ENCODE data around the gene EFNA3.
"Not testable (repeated sequence)": the region's sequence is repeated elsewhere in the genome, so short reads cannot be mapped to it uniquely, and the experiment has no call there.

The EFNA3 gene

GRCh38 chr1:155110381-155110780 is 31.7 kb downstream of the EFNA3 start:
- no peak for DNase-seq (ENCODE audit: low read depth)
- TF ChIP-seq, protein P1, sequence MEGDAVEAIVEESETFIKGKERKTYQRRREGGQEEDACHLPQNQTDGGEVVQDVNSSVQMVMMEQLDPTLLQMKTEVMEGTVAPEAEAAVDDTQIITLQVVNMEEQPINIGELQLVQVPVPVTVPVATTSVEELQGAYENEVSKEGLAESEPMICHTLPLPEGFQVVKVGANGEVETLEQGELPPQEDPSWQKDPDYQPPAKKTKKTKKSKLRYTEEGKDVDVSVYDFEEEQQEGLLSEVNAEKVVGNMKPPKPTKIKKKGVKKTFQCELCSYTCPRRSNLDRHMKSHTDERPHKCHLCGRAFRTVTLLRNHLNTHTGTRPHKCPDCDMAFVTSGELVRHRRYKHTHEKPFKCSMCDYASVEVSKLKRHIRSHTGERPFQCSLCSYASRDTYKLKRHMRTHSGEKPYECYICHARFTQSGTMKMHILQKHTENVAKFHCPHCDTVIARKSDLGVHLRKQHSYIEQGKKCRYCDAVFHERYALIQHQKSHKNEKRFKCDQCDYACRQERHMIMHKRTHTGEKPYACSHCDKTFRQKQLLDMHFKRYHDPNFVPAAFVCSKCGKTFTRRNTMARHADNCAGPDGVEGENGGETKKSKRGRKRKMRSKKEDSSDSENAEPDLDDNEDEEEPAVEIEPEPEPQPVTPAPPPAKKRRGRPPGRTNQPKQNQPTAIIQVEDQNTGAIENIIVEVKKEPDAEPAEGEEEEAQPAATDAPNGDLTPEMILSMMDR (IDR thresholded peaks at IDR 0.05; ENCODE audit: low read depth, low read length, missing control alignments) = no peak
- no peak overlapping the region for H3K4me3 ChIP-seq (ENCODE audit: low read depth, low read length)
- in situ Hi-C loops (cut with HindIII; ENCODE audit: low sequenced_read_pairs) = loop anchor here (5.0 kb wide), 1 partner anchor 57 kb away; no protein-coding TSS in a partner anchor

DNA sequence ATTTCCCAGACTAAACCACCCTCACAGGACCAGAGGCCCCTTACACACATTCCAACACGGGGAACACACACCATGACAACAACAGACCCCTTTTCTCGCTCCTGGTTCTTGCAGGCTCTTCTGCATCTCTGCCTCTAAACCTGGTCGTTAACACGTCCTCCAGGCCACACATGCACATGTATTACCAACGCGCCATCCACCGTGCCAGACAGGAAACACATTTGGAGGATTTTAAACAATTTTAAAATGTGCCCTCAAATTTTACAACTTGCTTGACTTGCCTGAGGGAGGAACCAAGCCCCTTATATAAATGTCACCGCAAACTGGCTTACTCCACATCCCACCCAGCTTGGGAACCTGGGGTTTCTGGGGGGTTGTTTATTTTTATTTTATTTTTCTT is 32.2 kb downstream of the EFNA3 start:
- in situ Hi-C loops (cut with HindIII; ENCODE audit: low sequenced_read_pairs) = loop anchor here (5.0 kb wide), 1 partner anchor 56 kb away; no protein-coding TSS in a partner anchor
- DNase-seq (ENCODE audit: low read depth) = no peak
- TF ChIP-seq, protein P1 (IDR thresholded peaks at IDR 0.05; ENCODE audit: low read depth, low read length, missing control alignments) = no peak
- H3K4me3 ChIP-seq (ENCODE audit: low read depth, low read length) = no peak overlapping the region

DNA sequence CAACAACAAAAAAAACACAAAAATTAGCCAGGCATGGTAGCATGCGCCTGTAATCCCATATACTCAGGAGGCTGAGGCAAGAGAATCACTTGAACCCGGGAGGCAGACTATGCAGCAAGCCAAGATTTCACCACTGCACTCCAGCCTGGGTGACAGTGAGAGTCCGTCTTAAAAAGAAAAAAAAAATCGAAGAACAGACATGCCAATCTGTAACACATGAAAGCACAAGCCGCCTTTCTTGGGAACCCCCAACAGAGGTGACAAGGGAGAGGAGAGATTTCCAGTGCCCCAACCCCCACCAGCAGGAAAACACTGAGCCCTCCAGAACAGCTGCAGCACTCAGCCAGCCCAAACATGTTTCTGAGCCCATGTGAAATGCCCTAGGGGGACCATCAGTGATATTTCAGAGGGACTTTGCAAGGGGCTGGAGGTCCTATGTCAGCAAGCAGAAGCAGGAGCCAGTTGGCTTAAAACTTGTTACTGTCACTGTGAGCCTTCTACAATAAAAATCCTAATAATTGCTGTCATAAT is 34.9 kb downstream of the EFNA3 start:
- DNase-seq (ENCODE audit: low read depth) = no peak
- TF ChIP-seq, protein P1 (IDR thresholded peaks at IDR 0.05; ENCODE audit: low read depth, low read length, missing control alignments) = no peak
- in situ Hi-C loops (cut with HindIII; ENCODE audit: low sequenced_read_pairs) = loop anchor here (5.0 kb wide), 1 partner anchor 54 kb away; no protein-coding TSS in a partner anchor
- no peak overlapping the region for H3K4me3 ChIP-seq (ENCODE audit: low read depth, low read length)

GRCh38 chr1:155116113-155116764 is 37.6 kb downstream of the EFNA3 start:
- no peak overlapping the region for H3K4me3 ChIP-seq (ENCODE audit: low read depth, low read length)
- in situ Hi-C loops (cut with HindIII; ENCODE audit: low sequenced_read_pairs) = no loop called here
- TF ChIP-seq, protein P1 (IDR thresholded peaks at IDR 0.05; ENCODE audit: low read depth, low read length, missing control alignments) = no peak
- no peak for DNase-seq (ENCODE audit: low read depth)

DNA sequence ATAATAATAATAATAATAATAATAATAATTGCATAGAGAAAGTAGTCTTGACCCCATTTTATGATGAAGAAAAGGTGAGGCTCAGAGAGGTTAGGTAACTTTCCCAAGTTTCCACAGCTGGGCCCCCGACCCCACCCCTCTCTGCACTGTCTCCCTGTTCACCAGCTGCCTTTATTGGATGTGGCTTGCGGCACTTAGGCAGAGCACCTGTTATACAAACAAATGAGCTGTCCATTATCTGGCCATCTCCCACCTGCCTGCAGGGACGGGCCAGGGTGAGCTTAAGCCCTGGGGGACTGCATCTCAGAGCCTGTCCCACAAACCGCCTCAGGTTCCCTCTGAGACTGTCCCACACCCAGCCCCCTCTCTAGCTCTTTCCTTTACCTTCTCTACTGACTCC is 39.0 kb downstream of the EFNA3 start:
- DNase-seq (ENCODE audit: low read depth) = no peak
- TF ChIP-seq, protein P1 (IDR thresholded peaks at IDR 0.05; ENCODE audit: low read depth, low read length, missing control alignments) = no peak
- in situ Hi-C loops (cut with HindIII; ENCODE audit: low sequenced_read_pairs) = no loop called here
- H3K4me3 ChIP-seq (ENCODE audit: low read depth, low read length) = no peak overlapping the region

GRCh38 chr1:155118090-155118489 is 39.5 kb downstream of the EFNA3 start:
- in situ Hi-C loops (cut with HindIII; ENCODE audit: low sequenced_read_pairs); DNase-seq (ENCODE audit: low read depth); H3K4me3 ChIP-seq (ENCODE audit: low read depth, low read length): not testable (repeated sequence)

DNA sequence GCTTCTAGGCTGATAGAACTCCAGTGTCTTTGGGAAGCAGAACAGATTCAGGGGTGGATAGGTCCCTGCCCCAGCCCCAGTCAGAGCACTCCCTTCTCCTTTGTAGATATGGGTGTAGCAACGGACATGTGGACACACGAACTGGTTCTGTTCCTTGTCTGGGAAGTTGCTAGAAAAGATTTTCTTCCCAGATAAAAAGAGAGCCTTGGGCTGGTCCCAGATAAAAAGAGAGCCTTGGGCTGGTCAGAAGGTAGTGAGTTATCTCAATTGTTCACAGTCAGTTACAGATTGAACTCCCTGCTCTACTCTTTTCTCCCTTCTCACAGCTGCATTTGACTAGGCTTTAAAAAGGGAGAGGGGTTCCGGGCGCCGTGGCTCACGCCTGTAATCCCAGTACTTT is 41.6 kb downstream of the EFNA3 start:
- H3K4me3 ChIP-seq (ENCODE audit: low read depth, low read length) = no peak overlapping the region
- TF ChIP-seq, protein P1 (IDR thresholded peaks at IDR 0.05; ENCODE audit: low read depth, low read length, missing control alignments) = no peak
- no peak for DNase-seq (ENCODE audit: low read depth)
- in situ Hi-C loops (cut with HindIII; ENCODE audit: low sequenced_read_pairs) = no loop called here
